ENCODE measurements around the gene CELF4. TPM values are rescaled to one million over a fixed set of nuclear protein-coding genes. Genes with fewer than 3 reads are reported as not detected.

CELF4 gene
- polyA plus RNA-seq, 1 donor (not counting 4 experiments of a cell fraction or from before 2014, with no cell fraction given) = not detected

DNA sequence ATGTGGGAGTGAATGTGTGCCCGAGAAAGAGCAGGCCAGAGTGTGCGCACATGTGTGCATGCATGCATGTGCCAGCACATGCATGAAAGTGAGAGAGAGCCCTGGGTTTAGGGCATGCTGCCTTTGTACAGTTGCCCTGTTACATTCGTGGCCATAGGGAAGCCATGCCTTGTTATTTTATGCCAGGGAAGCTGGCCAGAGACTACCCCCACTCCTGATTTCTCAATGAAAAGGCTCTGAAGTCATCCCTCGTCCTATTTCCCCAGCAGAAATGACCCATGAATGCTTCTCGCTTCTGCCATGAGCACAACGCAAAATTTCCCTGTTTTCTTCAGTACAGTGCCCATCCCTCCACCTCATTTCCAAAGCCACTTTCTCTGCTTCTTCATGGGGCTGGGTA is 143.0 kb downstream of the CELF4 start:
- no peaks in the 10 kb centered on the region for H3K9me1 ChIP-seq (ENCODE audit: control insufficient read depth, extremely low read depth, insufficient read depth, low read length)
- no peak for FAIRE-seq
- no peaks in the 10 kb centered on the region for H3K79me2 ChIP-seq (ENCODE audit: control insufficient read depth, insufficient read depth, low read length)
- no peaks in the 10 kb centered on the region for H3K27me3 ChIP-seq (ENCODE audit: control insufficient read depth, extremely low read depth, insufficient read depth, low read length)
- DNase-seq (ENCODE audit: low read depth, low spot score) = no peak
- TF ChIP-seq EZH2 (IDR thresholded peaks at IDR 0.05; ENCODE audit: low read length) = no peak
- TF ChIP-seq, protein P1, sequence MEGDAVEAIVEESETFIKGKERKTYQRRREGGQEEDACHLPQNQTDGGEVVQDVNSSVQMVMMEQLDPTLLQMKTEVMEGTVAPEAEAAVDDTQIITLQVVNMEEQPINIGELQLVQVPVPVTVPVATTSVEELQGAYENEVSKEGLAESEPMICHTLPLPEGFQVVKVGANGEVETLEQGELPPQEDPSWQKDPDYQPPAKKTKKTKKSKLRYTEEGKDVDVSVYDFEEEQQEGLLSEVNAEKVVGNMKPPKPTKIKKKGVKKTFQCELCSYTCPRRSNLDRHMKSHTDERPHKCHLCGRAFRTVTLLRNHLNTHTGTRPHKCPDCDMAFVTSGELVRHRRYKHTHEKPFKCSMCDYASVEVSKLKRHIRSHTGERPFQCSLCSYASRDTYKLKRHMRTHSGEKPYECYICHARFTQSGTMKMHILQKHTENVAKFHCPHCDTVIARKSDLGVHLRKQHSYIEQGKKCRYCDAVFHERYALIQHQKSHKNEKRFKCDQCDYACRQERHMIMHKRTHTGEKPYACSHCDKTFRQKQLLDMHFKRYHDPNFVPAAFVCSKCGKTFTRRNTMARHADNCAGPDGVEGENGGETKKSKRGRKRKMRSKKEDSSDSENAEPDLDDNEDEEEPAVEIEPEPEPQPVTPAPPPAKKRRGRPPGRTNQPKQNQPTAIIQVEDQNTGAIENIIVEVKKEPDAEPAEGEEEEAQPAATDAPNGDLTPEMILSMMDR (optimal IDR thresholded peaks at IDR 0.05 in 1 of 3, IDR thresholded peaks at IDR 0.05 in 1 of 3, conservative IDR thresholded peaks at IDR 0.05 in 1 of 3; ENCODE audit: extremely low read depth in 1 of 3, insufficient read depth in 2 of 3, low read length in 3 of 3) = no peak
- H3K36me3 ChIP-seq (ENCODE audit: control insufficient read depth in 2 of 2, extremely low read depth in 1 of 2, insufficient read depth in 2 of 2, low read length in 2 of 2) = no peaks in the 10 kb centered on the region
- no peak overlapping the region for H2AFZ ChIP-seq (ENCODE audit: control insufficient read depth, low read length)
- peaks cover 3% of the 10 kb centered on the region for H3K4me1 ChIP-seq (ENCODE audit: control insufficient read depth, extremely low read depth, insufficient read depth, low read length)
- no peak overlapping the region for H3K4me3 ChIP-seq (ENCODE audit: control insufficient read depth in 2 of 3, extremely low read depth in 1 of 3, insufficient read depth in 2 of 3, low read depth in 1 of 3, low read length in 3 of 3)
- H3K9ac ChIP-seq (ENCODE audit: control insufficient read depth, extremely low read depth, insufficient read depth, low read length) = no peak overlapping the region
- H4K20me1 ChIP-seq (ENCODE audit: control insufficient read depth, extremely low read depth, insufficient read depth, low read length) = no peaks in the 10 kb centered on the region
- no peaks in the 10 kb centered on the region for H3K9me3 ChIP-seq (ENCODE audit: control insufficient read depth, low read depth, low read length)
- no peak overlapping the region for H3K27ac ChIP-seq (ENCODE audit: control insufficient read depth, insufficient read depth, low read length)
- dilution Hi-C loops (cut with MboI; ENCODE audit: extremely low pct_ligation_motif_present, low sequenced_read_pairs) = no loop called here
- H3K4me2 ChIP-seq (ENCODE audit: control insufficient read depth, extremely low read depth, insufficient read depth, low read depth, low read length) = no peak overlapping the region

GRCh38 chr18:37422116-37422515 is 143.5 kb downstream of the CELF4 start:
- H3K9me1 ChIP-seq (ENCODE audit: control insufficient read depth, extremely low read depth, insufficient read depth, low read length) = no peaks in the 10 kb centered on the region
- H3K4me2 ChIP-seq (ENCODE audit: control insufficient read depth, extremely low read depth, insufficient read depth, low read depth, low read length) = no peak overlapping the region
- H3K9me3 ChIP-seq (ENCODE audit: control insufficient read depth, low read depth, low read length) = no peaks in the 10 kb centered on the region
- H3K36me3 ChIP-seq (ENCODE audit: control insufficient read depth in 2 of 2, extremely low read depth in 1 of 2, insufficient read depth in 2 of 2, low read length in 2 of 2) = no peaks in the 10 kb centered on the region
- no peak overlapping the region for H3K4me3 ChIP-seq (ENCODE audit: control insufficient read depth in 2 of 3, extremely low read depth in 1 of 3, insufficient read depth in 2 of 3, low read depth in 1 of 3, low read length in 3 of 3)
- no peak overlapping the region for H3K9ac ChIP-seq (ENCODE audit: control insufficient read depth, extremely low read depth, insufficient read depth, low read length)
- H4K20me1 ChIP-seq (ENCODE audit: control insufficient read depth, extremely low read depth, insufficient read depth, low read length) = no peaks in the 10 kb centered on the region
- DNase-seq (ENCODE audit: low read depth, low spot score) = no peak
- TF ChIP-seq, protein P1 (optimal IDR thresholded peaks at IDR 0.05 in 1 of 3, IDR thresholded peaks at IDR 0.05 in 1 of 3, conservative IDR thresholded peaks at IDR 0.05 in 1 of 3; ENCODE audit: extremely low read depth in 1 of 3, insufficient read depth in 2 of 3, low read length in 3 of 3) = no peak
- no peak for TF ChIP-seq EZH2 (IDR thresholded peaks at IDR 0.05; ENCODE audit: low read length)
- H3K4me1 ChIP-seq (ENCODE audit: control insufficient read depth, extremely low read depth, insufficient read depth, low read length) = peaks cover 3% of the 10 kb centered on the region
- no peak for FAIRE-seq
- H3K27ac ChIP-seq (ENCODE audit: control insufficient read depth, insufficient read depth, low read length) = no peak overlapping the region
- dilution Hi-C loops (cut with MboI; ENCODE audit: extremely low pct_ligation_motif_present, low sequenced_read_pairs) = no loop called here
- no peaks in the 10 kb centered on the region for H3K79me2 ChIP-seq (ENCODE audit: control insufficient read depth, insufficient read depth, low read length)
- H3K27me3 ChIP-seq (ENCODE audit: control insufficient read depth, extremely low read depth, insufficient read depth, low read length) = no peaks in the 10 kb centered on the region
- H2AFZ ChIP-seq (ENCODE audit: control insufficient read depth, low read length) = no peak overlapping the region

Measured in keratinocyte (primary cell).